GM06990 (cell line): ENCODE measurements around the gene TRABD.

Experiments used
- DNase-seq: peaks from one replicate; pipeline ENCODE4 v3.0.0-alpha.2; 2011; ENCODE audit not compliant: insufficient read length; ENCODE audit errors: extremely low read depth
- H3K27me3 ChIP-seq: replicated peaks from 2 replicates; pipeline ENCODE4 v1.6.0; 2011; ENCODE audit warnings: low read length; ENCODE audit not compliant: control insufficient read depth, insufficient read depth
- H3K36me3 ChIP-seq: 2 replicates; pipeline ENCODE4 v1.5.1; 2011; ENCODE audit warnings: low read length; ENCODE audit not compliant: control insufficient read depth, insufficient read depth
- H3K4me3 ChIP-seq: replicated peaks from 2 replicates; pipeline ENCODE4 v1.5.1; 2011; ENCODE audit warnings: low read depth, mild to moderate bottlenecking, control low read depth, low read length
- CTCF ChIP-seq: IDR thresholded peaks from 2 replicates; pipeline ENCODE4 v1.5.1; 2011; ENCODE audit warnings: low read length, control low read depth, mild to moderate bottlenecking, inconsistent platforms; ENCODE audit not compliant: insufficient read depth, poor library complexity, severe bottlenecking

The TRABD gene

GRCh38 chr22:50150161-50151129 lies 35.3 kb upstream of the TRABD start:
- no peak overlapping the region for H3K4me3 ChIP-seq
- H3K27me3 ChIP-seq = no peaks in the 10 kb centered on the region
- TF ChIP-seq CTCF = no peak
- no peak for DNase-seq
- H3K36me3 ChIP-seq = no peaks in the 10 kb centered on the region

- DNase-seq = no peak
- TF ChIP-seq CTCF = no peak
- no peaks in the 10 kb centered on the region for H3K27me3 ChIP-seq
- H3K36me3 ChIP-seq = no peaks in the 10 kb centered on the region
- no peak overlapping the region for H3K4me3 ChIP-seq
Observed at GRCh38 chr22:50151571-50152537, 33.9 kb upstream of the TRABD start.

GRCh38 chr22:50153056-50153755 lies 32.5 kb upstream of the TRABD start:
- H3K36me3 ChIP-seq = no peaks in the 10 kb centered on the region
- TF ChIP-seq CTCF = no peak
- no peak overlapping the region for H3K4me3 ChIP-seq
- no peak for DNase-seq
- no peaks in the 10 kb centered on the region for H3K27me3 ChIP-seq

GRCh38 chr22:50153756-50154140 lies 32.0 kb upstream of the TRABD start:
- Histone ChIP-seq H3K4me3 (no peak overlapping the region), H3K27me3 (peaks cover under 1% of the 10 kb centered on the region), H3K36me3 (no peaks in the 10 kb centered on the region)
- no peak for DNase-seq
- no peak for TF ChIP-seq CTCF

GRCh38 chr22:50157709-50158375 lies 27.9 kb upstream of the TRABD start:
- no peak for TF ChIP-seq CTCF
- no peak for DNase-seq
- Histone ChIP-seq H3K4me3 (no peak overlapping the region), H3K36me3 (no peaks in the 10 kb centered on the region), H3K27me3 (peaks cover 1% of the 10 kb centered on the region)
